ENCODE data around the gene ADAMTS18.
"Not testable (repeated sequence)": the region's sequence is repeated elsewhere in the genome, so short reads cannot be mapped to it uniquely, and the experiment has no call there.

The ADAMTS18 gene

GRCh38 chr16:77434530-77435271 lies at the start of gene ADAMTS18:
TSS of gene ADAMTS18 (minus strand) at chr16:77435034. CDS start at chr16:77434695, 339 bp downstream.
- DNase-seq (ENCODE audit: insufficient read length, low spot score) (no peak), FAIRE-seq (no peak)
- no peak for TF ChIP-seq CTCF (IDR thresholded peaks at IDR 0.05; ENCODE audit: insufficient read depth, missing control alignments)

- TF ChIP-seq CTCF (IDR thresholded peaks at IDR 0.05; ENCODE audit: insufficient read depth, missing control alignments) = no peak
- FAIRE-seq (no peak), DNase-seq (ENCODE audit: insufficient read length, low spot score) (no peak)
These were observed 46.0 kb upstream of the ADAMTS18 start for GRCh38 chr16:77480681-77481315.

- no peak for DNase-seq (ENCODE audit: insufficient read length, low spot score)
These were observed 37.4 kb upstream of the ADAMTS18 start for GRCh38 chr16:77472262-77472661.

GRCh38 chr16:77470851-77471250 lies 36.0 kb upstream of the ADAMTS18 start:
- TF ChIP-seq CTCF (IDR thresholded peaks at IDR 0.05; ENCODE audit: insufficient read depth, missing control alignments) = no peak
- no peak for DNase-seq (ENCODE audit: insufficient read length, low spot score)
- no peak for FAIRE-seq

More at GRCh38 chr16:77472262-77472661, 37.4 kb upstream of the ADAMTS18 start:
- no peak for TF ChIP-seq CTCF (IDR thresholded peaks at IDR 0.05; ENCODE audit: insufficient read depth, missing control alignments)
- FAIRE-seq = no peak

- DNase-seq (ENCODE audit: insufficient read length, low spot score) (no peak), FAIRE-seq (no peak)
- TF ChIP-seq CTCF (IDR thresholded peaks at IDR 0.05; ENCODE audit: insufficient read depth, missing control alignments) = no peak
These were observed 34.8 kb upstream of the ADAMTS18 start for GRCh38 chr16:77469634-77470033.

- DNase-seq (ENCODE audit: insufficient read length, low spot score) = no peak
- no peak for FAIRE-seq
- no peak for TF ChIP-seq CTCF (IDR thresholded peaks at IDR 0.05; ENCODE audit: insufficient read depth, missing control alignments)
These were observed 34.0 kb upstream of the ADAMTS18 start for GRCh38 chr16:77468831-77469230.

GRCh38 chr16:77467821-77468335 lies 33.0 kb upstream of the ADAMTS18 start:
- no peak for TF ChIP-seq CTCF (IDR thresholded peaks at IDR 0.05; ENCODE audit: insufficient read depth, missing control alignments)
- DNase-seq (ENCODE audit: insufficient read length, low spot score) = no peak
- FAIRE-seq = no peak

- DNase-seq (ENCODE audit: insufficient read length, low spot score); FAIRE-seq: not testable (repeated sequence)
These were observed 28.8 kb upstream of the ADAMTS18 start for GRCh38 chr16:77463659-77464058.

Measured in D721Med (cell line).